ENCODE results near the gene ZNF776.

Gene ZNF776

GRCh38 chr19:57807541-57807940 is 60.9 kb downstream of the ZNF776 start:
- intact Hi-C loops (cut with DNase I; ENCODE audit: low total_unique reads): no loop called here
- no peak for DNase-seq
- no peak for TF ChIP-seq CTCF (IDR thresholded peaks at IDR 0.05)
- Histone ChIP-seq H3K4me1 (peaks cover 0 to 20% (median 12%) of the 10 kb centered on the region in 4 donors), H3K27ac (no peak overlapping the region), H3K4me3 (no peak overlapping the region), H3K9me3 (no peaks in the 10 kb centered on the region), H3K27me3 (no peaks in the 10 kb centered on the region), H3K36me3 (peaks cover 33 to 44% (median 42%) of the 10 kb centered on the region in 3 donors)
